Breast epithelium (tissue), 3 donors: Measurements from ENCODE around the gene TUSC7.

ENCODE experiments used
- CTCF ChIP-seq, 3 donors: fragments of 450-650 bp; IDR thresholded peaks; one replicate each; pipeline ENCODE4 v1.5.1; 2016 to 2017; ENCODE audit warnings: antibody characterized with exemption in 3 of 3, mild to moderate bottlenecking in 3 of 3, moderate library complexity in 3 of 3
- POLR2AphosphoS5 ChIP-seq, 3 donors: sonication (generic); formaldehyde crosslinking; IDR thresholded peaks; one replicate each; pipeline ENCODE4 v1.6.1; 2017; ENCODE audit warnings: antibody characterized with exemption in 3 of 3

- TF ChIP-seq CTCF (IDR thresholded peaks at IDR 0.05) (no peak), POLR2AphosphoS5 (IDR thresholded peaks at IDR 0.05) (no peak)
Observed at GRCh38 chr3:116741467-116741866, 31.9 kb downstream of the TUSC7 start.
